ENCODE measurements around the gene TTLL13. TPM values are rescaled to one million over a fixed set of nuclear protein-coding genes. Genes with fewer than 3 reads are reported as not detected.

Gene TTLL13
- total RNA-seq, 1 donor from 2014 or later = 0.19 TPM

- H3K27me3 Mint-ChIP-seq (ENCODE audit: low read depth) = no peaks in the 10 kb centered on the region
- H3K9me3 Mint-ChIP-seq = no peaks in the 10 kb centered on the region
- H3K36me3 Mint-ChIP-seq (ENCODE audit: low read depth) = peaks cover 5% of the 10 kb centered on the region
- H3K4me1 Mint-ChIP-seq = peaks cover 14% of the 10 kb centered on the region
- H3K4me3 Mint-ChIP-seq = peak overlapping the region; percentile 31
- TF ChIP-seq, protein P1, sequence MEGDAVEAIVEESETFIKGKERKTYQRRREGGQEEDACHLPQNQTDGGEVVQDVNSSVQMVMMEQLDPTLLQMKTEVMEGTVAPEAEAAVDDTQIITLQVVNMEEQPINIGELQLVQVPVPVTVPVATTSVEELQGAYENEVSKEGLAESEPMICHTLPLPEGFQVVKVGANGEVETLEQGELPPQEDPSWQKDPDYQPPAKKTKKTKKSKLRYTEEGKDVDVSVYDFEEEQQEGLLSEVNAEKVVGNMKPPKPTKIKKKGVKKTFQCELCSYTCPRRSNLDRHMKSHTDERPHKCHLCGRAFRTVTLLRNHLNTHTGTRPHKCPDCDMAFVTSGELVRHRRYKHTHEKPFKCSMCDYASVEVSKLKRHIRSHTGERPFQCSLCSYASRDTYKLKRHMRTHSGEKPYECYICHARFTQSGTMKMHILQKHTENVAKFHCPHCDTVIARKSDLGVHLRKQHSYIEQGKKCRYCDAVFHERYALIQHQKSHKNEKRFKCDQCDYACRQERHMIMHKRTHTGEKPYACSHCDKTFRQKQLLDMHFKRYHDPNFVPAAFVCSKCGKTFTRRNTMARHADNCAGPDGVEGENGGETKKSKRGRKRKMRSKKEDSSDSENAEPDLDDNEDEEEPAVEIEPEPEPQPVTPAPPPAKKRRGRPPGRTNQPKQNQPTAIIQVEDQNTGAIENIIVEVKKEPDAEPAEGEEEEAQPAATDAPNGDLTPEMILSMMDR (conservative IDR thresholded peaks at IDR 0.05) = no peak
- DNase-seq (ENCODE audit: low read depth, low spot score) = no peak
- H3K27ac Mint-ChIP-seq (ENCODE audit: unreplicated experiment) = no peak overlapping the region
Observed at GRCh38 chr15:90230071-90230494, 19.3 kb upstream of the TTLL13 start.

DNA sequence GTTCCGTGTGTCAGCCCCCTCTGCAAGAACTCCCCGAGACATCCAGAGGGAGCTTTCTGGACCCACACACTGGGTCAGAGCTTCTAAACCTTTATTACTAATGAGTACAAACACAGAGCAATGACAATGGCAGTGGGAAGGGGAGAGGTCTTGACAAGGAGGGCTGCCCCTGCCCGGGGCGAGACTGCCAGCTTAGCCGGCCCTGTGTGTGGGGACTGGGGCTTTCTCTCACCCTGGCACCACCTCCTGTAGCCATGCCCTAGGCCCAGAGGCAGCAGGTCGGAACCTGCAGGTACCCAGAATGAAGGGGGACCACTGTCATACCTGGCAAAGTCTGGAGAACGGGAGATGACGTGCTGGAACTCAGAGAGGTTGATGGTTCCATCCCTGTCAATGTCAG, 18.7 kb upstream of the TTLL13 start:
- Mint-ChIP-seq H3K9me3 (no peaks in the 10 kb centered on the region), H3K27ac (ENCODE audit: unreplicated experiment) (no peak overlapping the region), H3K4me3 (peak overlapping the region; percentile 31), H3K36me3 (ENCODE audit: low read depth) (peaks cover 5% of the 10 kb centered on the region), H3K27me3 (ENCODE audit: low read depth) (no peaks in the 10 kb centered on the region), H3K4me1 (peaks cover 15% of the 10 kb centered on the region)
- no peak for DNase-seq (ENCODE audit: low read depth, low spot score)
- TF ChIP-seq, protein P1 (conservative IDR thresholded peaks at IDR 0.05) = no peak

DNA sequence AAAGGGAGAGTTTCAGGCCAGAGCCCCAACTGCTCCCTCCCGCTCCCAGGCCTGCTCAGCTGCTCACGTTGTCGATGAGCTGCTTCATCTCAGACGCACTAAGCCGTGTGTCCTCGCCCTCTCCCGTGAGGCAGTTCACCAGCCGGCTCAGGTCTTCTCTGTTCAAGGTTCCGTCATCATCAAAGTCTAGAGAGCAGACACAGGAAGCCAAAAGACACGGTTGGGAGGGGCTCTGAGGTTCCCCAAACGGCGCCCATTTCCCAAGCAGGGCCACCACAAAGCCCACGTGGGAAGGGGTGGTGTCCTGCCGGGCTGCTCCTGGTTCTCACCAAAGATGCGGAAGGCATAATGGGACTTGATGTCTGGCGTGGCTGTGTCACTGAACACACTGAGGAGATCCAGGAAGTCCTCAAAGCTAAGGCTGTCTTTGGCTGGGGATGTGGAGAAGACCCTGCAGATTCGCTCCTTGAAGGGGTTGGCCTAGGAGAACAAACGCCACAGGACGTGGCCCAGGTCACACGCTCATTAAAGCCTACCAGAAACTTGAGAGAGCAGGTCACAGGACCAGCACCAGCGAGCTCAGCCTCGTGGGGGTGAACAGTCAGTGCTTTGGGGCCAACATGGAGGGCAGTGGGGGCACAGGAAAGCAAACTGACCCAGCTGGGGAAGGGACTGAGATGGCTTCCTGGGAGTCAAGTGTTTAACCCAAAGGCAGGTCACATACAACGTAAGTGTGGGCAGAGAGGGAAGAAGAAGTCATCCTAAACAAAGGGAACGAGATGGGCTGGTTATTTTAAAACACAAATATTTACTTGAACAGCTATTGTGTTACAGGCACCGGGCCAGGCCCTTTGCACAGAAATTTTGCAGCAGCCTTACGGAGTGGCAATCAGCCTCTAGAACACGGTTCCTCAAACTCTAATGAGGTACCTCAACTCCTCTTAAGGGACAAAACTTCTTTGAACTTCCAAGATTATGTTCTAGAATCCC, 18.0 kb upstream of the TTLL13 start:
- DNase-seq (ENCODE audit: low read depth, low spot score) = no peak
- peak overlapping the region; percentile 83 for H3K4me3 Mint-ChIP-seq
- TF ChIP-seq, protein P1 (conservative IDR thresholded peaks at IDR 0.05) = no peak
- no peak overlapping the region for H3K27ac Mint-ChIP-seq (ENCODE audit: unreplicated experiment)
- H3K36me3 Mint-ChIP-seq (ENCODE audit: low read depth) = peaks cover 5% of the 10 kb centered on the region
- no peaks in the 10 kb centered on the region for H3K27me3 Mint-ChIP-seq (ENCODE audit: low read depth)
- no peaks in the 10 kb centered on the region for H3K9me3 Mint-ChIP-seq
- H3K4me1 Mint-ChIP-seq = peaks cover 15% of the 10 kb centered on the region

DNA sequence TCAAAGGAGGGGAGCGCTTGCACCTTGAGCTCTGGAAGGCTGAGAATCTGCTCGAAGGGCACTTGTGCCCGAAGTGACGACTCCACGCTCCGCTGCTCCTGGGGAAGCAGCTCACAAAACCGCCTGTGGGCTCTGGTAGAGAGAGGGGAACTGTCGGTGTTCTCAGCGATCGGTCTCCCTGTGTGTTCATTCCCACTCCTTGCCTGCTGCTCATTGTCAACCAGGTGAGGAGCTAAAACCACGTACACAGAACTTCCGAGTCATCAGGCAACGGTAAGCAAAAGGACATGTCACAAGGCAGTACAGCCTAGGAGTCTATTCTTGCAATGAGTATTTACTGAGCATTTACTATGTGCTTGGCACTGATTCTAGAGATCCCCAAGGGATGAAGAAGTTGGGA, 17.2 kb upstream of the TTLL13 start:
- no peak overlapping the region for H3K27ac Mint-ChIP-seq (ENCODE audit: unreplicated experiment)
- no peaks in the 10 kb centered on the region for H3K9me3 Mint-ChIP-seq
- H3K4me3 Mint-ChIP-seq = peak overlapping the region; percentile 81
- H3K4me1 Mint-ChIP-seq = peaks cover 15% of the 10 kb centered on the region
- TF ChIP-seq, protein P1 (conservative IDR thresholded peaks at IDR 0.05) = no peak
- no peak for DNase-seq (ENCODE audit: low read depth, low spot score)
- no peaks in the 10 kb centered on the region for H3K27me3 Mint-ChIP-seq (ENCODE audit: low read depth)
- peaks cover 5% of the 10 kb centered on the region for H3K36me3 Mint-ChIP-seq (ENCODE audit: low read depth)

DNA sequence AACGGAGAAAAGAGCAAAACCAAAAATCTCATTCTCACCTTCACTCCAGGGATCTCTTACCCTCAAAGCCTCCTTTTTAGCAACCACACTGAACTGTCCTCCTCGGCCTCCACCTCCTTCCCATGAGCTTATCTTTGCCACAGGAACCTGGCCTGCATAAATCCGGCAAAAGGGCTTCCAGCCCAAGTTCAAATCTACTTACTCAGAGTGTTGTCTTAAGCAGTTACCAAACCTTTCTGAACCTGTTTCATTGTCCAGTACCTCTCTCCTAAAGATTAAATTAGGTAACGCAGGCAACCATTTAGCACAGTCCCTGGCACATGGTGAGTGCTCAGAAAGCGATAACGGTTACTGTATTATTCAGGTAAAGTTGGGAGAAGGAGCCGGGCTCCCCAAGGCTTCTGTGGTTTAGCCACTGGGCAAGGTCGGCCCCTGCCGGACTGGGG, 16.4 kb upstream of the TTLL13 start:
- Mint-ChIP-seq H3K36me3 (ENCODE audit: low read depth) (peaks cover 5% of the 10 kb centered on the region), H3K4me1 (peaks cover 15% of the 10 kb centered on the region), H3K27ac (ENCODE audit: unreplicated experiment) (no peak overlapping the region), H3K9me3 (no peaks in the 10 kb centered on the region), H3K27me3 (ENCODE audit: low read depth) (no peaks in the 10 kb centered on the region), H3K4me3 (peak overlapping the region; percentile 81)
- DNase-seq (ENCODE audit: low read depth, low spot score) = no peak
- TF ChIP-seq, protein P1 (conservative IDR thresholded peaks at IDR 0.05) = no peak

Measured in neural crest cell (in vitro differentiated cells).